Measurements from ENCODE around the gene WDFY2.

DNA sequence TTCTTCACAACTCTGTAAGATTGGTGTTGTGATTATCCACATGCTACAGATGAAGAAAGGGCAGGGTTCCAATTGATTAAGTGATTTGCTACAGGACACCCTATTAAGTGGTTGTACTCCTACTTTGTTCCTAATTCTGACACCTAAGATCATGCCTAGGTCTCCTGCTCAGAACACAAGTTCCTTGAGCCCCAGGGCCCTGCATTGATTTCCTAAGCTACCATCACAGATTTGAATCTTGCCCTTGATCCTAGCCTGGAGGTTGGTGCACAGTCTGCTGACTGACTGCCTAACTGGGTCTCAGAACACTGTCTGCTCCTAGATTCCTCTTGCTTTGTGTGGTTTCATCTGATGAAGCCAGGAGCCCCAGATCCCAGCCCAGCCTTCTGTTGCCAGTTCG is 19.6 kb upstream of the WDFY2 start:
- TF ChIP-seq, protein P1, sequence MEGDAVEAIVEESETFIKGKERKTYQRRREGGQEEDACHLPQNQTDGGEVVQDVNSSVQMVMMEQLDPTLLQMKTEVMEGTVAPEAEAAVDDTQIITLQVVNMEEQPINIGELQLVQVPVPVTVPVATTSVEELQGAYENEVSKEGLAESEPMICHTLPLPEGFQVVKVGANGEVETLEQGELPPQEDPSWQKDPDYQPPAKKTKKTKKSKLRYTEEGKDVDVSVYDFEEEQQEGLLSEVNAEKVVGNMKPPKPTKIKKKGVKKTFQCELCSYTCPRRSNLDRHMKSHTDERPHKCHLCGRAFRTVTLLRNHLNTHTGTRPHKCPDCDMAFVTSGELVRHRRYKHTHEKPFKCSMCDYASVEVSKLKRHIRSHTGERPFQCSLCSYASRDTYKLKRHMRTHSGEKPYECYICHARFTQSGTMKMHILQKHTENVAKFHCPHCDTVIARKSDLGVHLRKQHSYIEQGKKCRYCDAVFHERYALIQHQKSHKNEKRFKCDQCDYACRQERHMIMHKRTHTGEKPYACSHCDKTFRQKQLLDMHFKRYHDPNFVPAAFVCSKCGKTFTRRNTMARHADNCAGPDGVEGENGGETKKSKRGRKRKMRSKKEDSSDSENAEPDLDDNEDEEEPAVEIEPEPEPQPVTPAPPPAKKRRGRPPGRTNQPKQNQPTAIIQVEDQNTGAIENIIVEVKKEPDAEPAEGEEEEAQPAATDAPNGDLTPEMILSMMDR (IDR thresholded peaks at IDR 0.05): no peak
- no peak for TF ChIP-seq POLR2A (IDR thresholded peaks at IDR 0.05)

All from upper lobe of left lung (tissue), 4 donors.